ENCODE measurements around the gene POU2F1. TPM values are rescaled to one million over a fixed set of nuclear protein-coding genes. Genes with fewer than 3 reads are reported as not detected.

The POU2F1 gene
- total and polyA plus RNA-seq, 2 donors (not counting 1 experiment from before 2014, with no cell fraction given): 5.2 to 48.8 TPM

DNA sequence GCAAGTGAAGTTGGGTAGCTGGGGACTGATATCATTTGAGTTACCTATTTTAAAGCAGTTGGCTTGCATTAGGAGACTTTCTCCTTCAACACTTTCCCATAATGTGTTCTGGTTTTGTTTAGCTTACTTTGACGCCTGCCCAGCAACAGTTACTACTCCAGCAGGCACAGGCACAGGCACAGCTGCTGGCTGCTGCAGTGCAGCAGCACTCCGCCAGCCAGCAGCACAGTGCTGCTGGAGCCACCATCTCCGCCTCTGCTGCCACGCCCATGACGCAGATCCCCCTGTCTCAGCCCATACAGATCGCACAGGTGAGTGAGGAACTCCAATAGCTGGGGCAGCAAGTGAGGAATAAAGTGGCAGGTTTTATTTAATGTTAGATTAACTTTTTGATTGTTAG lies 153.3 kb downstream of the POU2F1 start:
- no peaks in the 10 kb centered on the region for H3K4me1 ChIP-seq (ENCODE audit: control insufficient read depth in 2 of 2, insufficient read depth in 2 of 2, low read length in 2 of 2)
- TF ChIP-seq, protein P1, sequence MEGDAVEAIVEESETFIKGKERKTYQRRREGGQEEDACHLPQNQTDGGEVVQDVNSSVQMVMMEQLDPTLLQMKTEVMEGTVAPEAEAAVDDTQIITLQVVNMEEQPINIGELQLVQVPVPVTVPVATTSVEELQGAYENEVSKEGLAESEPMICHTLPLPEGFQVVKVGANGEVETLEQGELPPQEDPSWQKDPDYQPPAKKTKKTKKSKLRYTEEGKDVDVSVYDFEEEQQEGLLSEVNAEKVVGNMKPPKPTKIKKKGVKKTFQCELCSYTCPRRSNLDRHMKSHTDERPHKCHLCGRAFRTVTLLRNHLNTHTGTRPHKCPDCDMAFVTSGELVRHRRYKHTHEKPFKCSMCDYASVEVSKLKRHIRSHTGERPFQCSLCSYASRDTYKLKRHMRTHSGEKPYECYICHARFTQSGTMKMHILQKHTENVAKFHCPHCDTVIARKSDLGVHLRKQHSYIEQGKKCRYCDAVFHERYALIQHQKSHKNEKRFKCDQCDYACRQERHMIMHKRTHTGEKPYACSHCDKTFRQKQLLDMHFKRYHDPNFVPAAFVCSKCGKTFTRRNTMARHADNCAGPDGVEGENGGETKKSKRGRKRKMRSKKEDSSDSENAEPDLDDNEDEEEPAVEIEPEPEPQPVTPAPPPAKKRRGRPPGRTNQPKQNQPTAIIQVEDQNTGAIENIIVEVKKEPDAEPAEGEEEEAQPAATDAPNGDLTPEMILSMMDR (IDR thresholded peaks at IDR 0.05): no peak
- TF ChIP-seq EZH2 (IDR thresholded peaks at IDR 0.05; ENCODE audit: borderline replicate concordance, insufficient read depth, low read depth, low read length, poor library complexity, severe bottlenecking): no peak
- DNase-seq (no peak), ATAC-seq (ENCODE audit: low read depth) (no peak)
- ChIA-PET POLR2A (no interaction called here), CTCF (interaction anchor here (0.8 to 2.2 kb wide), 4 partner anchors 12 to 315 kb away, joined by 3 to 5 read pairs (median 5); no protein-coding TSS in a partner anchor)
- peaks cover 5% of the 10 kb centered on the region for H4K20me1 ChIP-seq (ENCODE audit: control insufficient read depth, insufficient read depth, low read length, poor library complexity, severe bottlenecking)
- H3K4me2 ChIP-seq (replicated peaks; ENCODE audit: low read depth, low read length, poor library complexity, severe bottlenecking): no peak overlapping the region
- H3K9me3 Mint-ChIP-seq (ENCODE audit: insufficient read depth): no peaks in the 10 kb centered on the region
- H3K9ac ChIP-seq (ENCODE audit: low read length): no peak overlapping the region
- no peak overlapping the region for H3K27ac Mint-ChIP-seq
- no peak overlapping the region for H3K27ac ChIP-seq (ENCODE audit: low read length in 2 of 2)
- H3K27me3 Mint-ChIP-seq: no peaks in the 10 kb centered on the region
- peaks cover 13 to 34% of the 10 kb centered on the region in 2 experiments for H3K36me3 ChIP-seq (replicated peaks in 1 of 2; ENCODE audit: control extremely low read depth in 1 of 2, control insufficient read depth in 1 of 2, extremely low read depth in 1 of 2, insufficient read depth in 2 of 2, low read length in 1 of 2)
- H3K4me3 ChIP-seq (ENCODE audit: control extremely low read depth in 1 of 5, extremely low read depth in 1 of 5, insufficient read depth in 1 of 5, low read depth in 2 of 5, low read length in 4 of 5): no peak overlapping the region
- H2AFZ ChIP-seq (ENCODE audit: insufficient read depth, low read depth, low read length, poor library complexity, severe bottlenecking): no peak overlapping the region
- no peaks in the 10 kb centered on the region for H3K27me3 ChIP-seq (replicated peaks in 1 of 4; ENCODE audit: control extremely low read depth in 1 of 4, control insufficient read depth in 3 of 4, insufficient read depth in 4 of 4, low read length in 3 of 4)
- H3K4me3 Mint-ChIP-seq: no peak overlapping the region
- no peaks in the 10 kb centered on the region for H3K79me2 ChIP-seq (ENCODE audit: control insufficient read depth, insufficient read depth, low read length)
- WGBS (ENCODE audit: insufficient coverage): 98% methylated on average over 5 of the region's 6 CpGs
- H3K4me1 Mint-ChIP-seq: no peaks in the 10 kb centered on the region
- no peaks in the 10 kb centered on the region for H3K9me3 ChIP-seq (ENCODE audit: control extremely low read depth in 1 of 3, control insufficient read depth in 2 of 3, insufficient read depth in 1 of 3, low read length in 2 of 3)
- intact Hi-C loops (cut with micrococcal nuclease): no loop called here

DNA sequence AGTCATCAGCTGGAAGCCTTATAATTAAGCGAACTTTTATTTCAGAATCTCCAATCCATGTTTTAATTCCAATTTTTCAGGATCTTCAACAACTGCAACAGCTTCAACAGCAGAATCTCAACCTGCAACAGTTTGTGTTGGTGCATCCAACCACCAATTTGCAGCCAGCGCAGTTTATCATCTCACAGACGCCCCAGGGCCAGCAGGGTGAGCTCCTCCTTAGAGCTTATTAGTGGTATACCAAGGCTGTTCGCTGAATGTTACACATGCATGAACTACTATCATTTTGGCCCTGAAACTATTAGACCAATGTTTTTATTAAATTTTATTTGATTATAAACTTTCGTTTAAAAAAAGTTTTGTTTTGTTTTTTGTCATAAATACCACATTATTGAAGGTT lies 155.3 kb downstream of the POU2F1 start:
- no peaks in the 10 kb centered on the region for H3K79me2 ChIP-seq (ENCODE audit: control insufficient read depth, insufficient read depth, low read length)
- 100% methylated on average over 1 of the region's 5 CpGs for WGBS (ENCODE audit: insufficient coverage)
- ChIA-PET POLR2A (no interaction called here), CTCF (interaction anchor here (1.1 to 2.2 kb wide), 2 partner anchors 108 to 317 kb away, joined by 5 read pairs; no protein-coding TSS in a partner anchor)
- no peaks in the 10 kb centered on the region for H3K27me3 Mint-ChIP-seq
- H3K4me2 ChIP-seq (replicated peaks; ENCODE audit: low read depth, low read length, poor library complexity, severe bottlenecking): no peak overlapping the region
- intact Hi-C loops (cut with micrococcal nuclease): loop anchor here (2.0 kb wide), 1 partner anchor 13 kb away; no protein-coding TSS in a partner anchor
- DNase-seq (no peak), ATAC-seq (ENCODE audit: low read depth) (no peak)
- H3K4me1 ChIP-seq (ENCODE audit: control insufficient read depth in 2 of 2, insufficient read depth in 2 of 2, low read length in 2 of 2): no peaks in the 10 kb centered on the region
- H3K4me1 Mint-ChIP-seq: no peaks in the 10 kb centered on the region
- no peak overlapping the region for H2AFZ ChIP-seq (ENCODE audit: insufficient read depth, low read depth, low read length, poor library complexity, severe bottlenecking)
- no peak overlapping the region for H3K9ac ChIP-seq (ENCODE audit: low read length)
- no peak overlapping the region for H3K27ac ChIP-seq (ENCODE audit: low read length in 2 of 2)
- no peak for TF ChIP-seq EZH2 (IDR thresholded peaks at IDR 0.05; ENCODE audit: borderline replicate concordance, insufficient read depth, low read depth, low read length, poor library complexity, severe bottlenecking)
- TF ChIP-seq, protein P1 (IDR thresholded peaks at IDR 0.05): no peak
- peaks cover 5% of the 10 kb centered on the region for H4K20me1 ChIP-seq (ENCODE audit: control insufficient read depth, insufficient read depth, low read length, poor library complexity, severe bottlenecking)
- H3K4me3 ChIP-seq (ENCODE audit: control extremely low read depth in 1 of 5, extremely low read depth in 1 of 5, insufficient read depth in 1 of 5, low read depth in 2 of 5, low read length in 4 of 5): no peak overlapping the region
- H3K9me3 Mint-ChIP-seq (ENCODE audit: insufficient read depth): no peaks in the 10 kb centered on the region
- no peak overlapping the region for H3K4me3 Mint-ChIP-seq
- H3K27ac Mint-ChIP-seq: no peak overlapping the region
- H3K27me3 ChIP-seq (replicated peaks in 1 of 4; ENCODE audit: control extremely low read depth in 1 of 4, control insufficient read depth in 3 of 4, insufficient read depth in 4 of 4, low read length in 3 of 4): no peaks in the 10 kb centered on the region
- no peaks in the 10 kb centered on the region for H3K9me3 ChIP-seq (ENCODE audit: control extremely low read depth in 1 of 3, control insufficient read depth in 2 of 3, insufficient read depth in 1 of 3, low read length in 2 of 3)
- H3K36me3 ChIP-seq (replicated peaks in 1 of 2; ENCODE audit: control extremely low read depth in 1 of 2, control insufficient read depth in 1 of 2, extremely low read depth in 1 of 2, insufficient read depth in 2 of 2, low read length in 1 of 2): peaks cover 10 to 38% of the 10 kb centered on the region in 2 experiments
